Gastrocnemius medialis (tissue), 4 donors: ENCODE measurements around the gene PSRC1. TPM values are rescaled to one million over a fixed set of nuclear protein-coding genes. Genes with fewer than 3 reads are reported as not detected.

Experiments used
- ATAC-seq, 2 donors: fragments of 150-250 bp; one replicate each; pipeline ENCODE4 v1.9.1; 2016
- DNase-seq, 2 donors: peaks; one replicate each; pipeline ENCODE4 v3.0.0-alpha.2; 2019
- H3K27ac ChIP-seq, 4 donors: fragments of 200-600 bp; sonication (generic); 1 replicate in 1 of 4; 2 replicates in 3 of 4; pipeline ENCODE4 v1.5.1; 2016 to 2018; ENCODE audit warnings: mild to moderate bottlenecking in 2 of 4, moderate library complexity in 1 of 4
- H3K27me3 ChIP-seq, 3 donors: fragments of 200-600 bp; sonication (generic) in 2 of 3; 1 replicate in 1 of 3; 2 replicates in 2 of 3; pipeline versions ENCODE4 v1.5.1 to v1.6.0; 2016 to 2019; ENCODE audit warnings: mild to moderate bottlenecking in 1 of 3, moderate library complexity in 1 of 3
- H3K36me3 ChIP-seq, 2 donors: fragments of 200-600 bp; sonication (generic) in 1 of 2; one replicate each; pipeline ENCODE4 v1.5.1; 2017 to 2018
- H3K4me1 ChIP-seq, 2 donors: fragments of 200-600 bp; sonication (generic) in 1 of 2; one replicate each; pipeline ENCODE4 v1.5.1; 2016 to 2017; ENCODE audit warnings: mild to moderate bottlenecking in 2 of 2
- H3K4me3 ChIP-seq, 4 donors: fragments of 200-600 bp; sonication (generic) in 3 of 4; 1 replicate in 1 of 4; 2 replicates in 3 of 4; pipeline ENCODE4 v1.5.1; 2016 to 2019; ENCODE audit warnings: mild to moderate bottlenecking in 2 of 4
- H3K9me3 ChIP-seq, 3 donors: fragments of 200-600 bp; sonication (generic) in 2 of 3; 1 replicate in 1 of 3; 2 replicates in 2 of 3; pipeline ENCODE4 v1.5.1; 2016 to 2019
- POLR2A ChIP-seq, 2 donors: fragments of 450-650 bp; IDR thresholded peaks; one replicate each; pipeline ENCODE4 v1.6.1; 2017; ENCODE audit warnings: antibody characterized with exemption in 2 of 2, mild to moderate bottlenecking in 2 of 2, moderate library complexity in 2 of 2
- in situ Hi-C, 4 donors: fragments of 200-750 bp; cut with MboI; loops; one replicate each; pipeline versions ENCODE4 v1.15.0 to v1.8.0; 2017; ENCODE audit warnings: low sequenced_read_pairs in 4 of 4
- intact Hi-C: fragments of 100-400 bp; cut with DNase I; formaldehyde crosslinking; loops from one replicate; pipeline ENCODE4 v1.15.1; 2023; ENCODE audit warnings: low total_unique reads
- total RNA-seq, 4 donors: library from RNA; depleted of rRNA; stranded (reverse); fragments of >200 nt; gene quantifications; one replicate each; pipeline versions ENCODE4 v1.1.0 to v1.2.3, GENCODE V29; 2016
- TF ChIP-seq, protein P1 (sequence below), 5 experiments: fragments of 450-650 bp in 3 of 5; fragments of 200-600 bp in 2 of 5; sonication (generic) in 2 of 5; IDR thresholded peaks in 4 of 5; conservative IDR thresholded peaks in 1 of 5; 1 replicate in 4 of 5; 2 replicates in 1 of 5; pipeline ENCODE4 v1.5.1; 2016 to 2019; ENCODE audit warnings: antibody characterized with exemption in 5 of 5, mild to moderate bottlenecking in 3 of 5, moderate library complexity in 3 of 5

Gene PSRC1
- total RNA-seq, 4 donors from 2014 or later: 0.19 to 2.3 (median 0.84) TPM; not detected in 1

DNA sequence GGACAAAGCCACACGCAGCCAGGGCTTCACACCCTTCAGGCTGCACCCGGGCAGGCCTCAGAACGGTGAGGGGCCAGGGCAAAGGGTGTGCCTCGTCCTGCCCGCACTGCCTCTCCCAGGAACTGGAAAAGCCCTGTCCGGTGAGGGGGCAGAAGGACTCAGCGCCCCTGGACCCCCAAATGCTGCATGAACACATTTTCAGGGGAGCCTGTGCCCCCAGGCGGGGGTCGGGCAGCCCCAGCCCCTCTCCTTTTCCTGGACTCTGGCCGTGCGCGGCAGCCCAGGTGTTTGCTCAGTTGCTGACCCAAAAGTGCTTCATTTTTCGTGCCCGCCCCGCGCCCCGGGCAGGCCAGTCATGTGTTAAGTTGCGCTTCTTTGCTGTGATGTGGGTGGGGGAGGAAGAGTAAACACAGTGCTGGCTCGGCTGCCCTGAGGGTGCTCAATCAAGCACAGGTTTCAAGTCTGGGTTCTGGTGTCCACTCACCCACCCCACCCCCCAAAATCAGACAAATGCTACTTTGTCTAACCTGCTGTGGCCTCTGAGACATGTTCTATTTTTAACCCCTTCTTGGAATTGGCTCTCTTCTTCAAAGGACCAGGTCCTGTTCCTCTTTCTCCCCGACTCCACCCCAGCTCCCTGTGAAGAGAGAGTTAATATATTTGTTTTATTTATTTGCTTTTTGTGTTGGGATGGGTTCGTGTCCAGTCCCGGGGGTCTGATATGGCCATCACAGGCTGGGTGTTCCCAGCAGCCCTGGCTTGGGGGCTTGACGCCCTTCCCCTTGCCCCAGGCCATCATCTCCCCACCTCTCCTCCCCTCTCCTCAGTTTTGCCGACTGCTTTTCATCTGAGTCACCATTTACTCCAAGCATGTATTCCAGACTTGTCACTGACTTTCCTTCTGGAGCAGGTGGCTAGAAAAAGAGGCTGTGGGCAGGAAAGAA, 8.1 kb downstream of the PSRC1 start:
- Histone ChIP-seq H3K4me3 (no peak overlapping the region), H3K36me3 (no peaks in the 10 kb centered on the region), H3K4me1 (peaks cover 10 to 27% of the 10 kb centered on the region in 2 donors), H3K27me3 (no peaks in the 10 kb centered on the region), H3K27ac (peak overlapping the region in 3 of 4 donors; percentile 57 to 85 (median 77)), H3K9me3 (no peaks in the 10 kb centered on the region)
- TF ChIP-seq POLR2A (IDR thresholded peaks at IDR 0.05): no peak
- TF ChIP-seq, protein P1, sequence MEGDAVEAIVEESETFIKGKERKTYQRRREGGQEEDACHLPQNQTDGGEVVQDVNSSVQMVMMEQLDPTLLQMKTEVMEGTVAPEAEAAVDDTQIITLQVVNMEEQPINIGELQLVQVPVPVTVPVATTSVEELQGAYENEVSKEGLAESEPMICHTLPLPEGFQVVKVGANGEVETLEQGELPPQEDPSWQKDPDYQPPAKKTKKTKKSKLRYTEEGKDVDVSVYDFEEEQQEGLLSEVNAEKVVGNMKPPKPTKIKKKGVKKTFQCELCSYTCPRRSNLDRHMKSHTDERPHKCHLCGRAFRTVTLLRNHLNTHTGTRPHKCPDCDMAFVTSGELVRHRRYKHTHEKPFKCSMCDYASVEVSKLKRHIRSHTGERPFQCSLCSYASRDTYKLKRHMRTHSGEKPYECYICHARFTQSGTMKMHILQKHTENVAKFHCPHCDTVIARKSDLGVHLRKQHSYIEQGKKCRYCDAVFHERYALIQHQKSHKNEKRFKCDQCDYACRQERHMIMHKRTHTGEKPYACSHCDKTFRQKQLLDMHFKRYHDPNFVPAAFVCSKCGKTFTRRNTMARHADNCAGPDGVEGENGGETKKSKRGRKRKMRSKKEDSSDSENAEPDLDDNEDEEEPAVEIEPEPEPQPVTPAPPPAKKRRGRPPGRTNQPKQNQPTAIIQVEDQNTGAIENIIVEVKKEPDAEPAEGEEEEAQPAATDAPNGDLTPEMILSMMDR (IDR thresholded peaks at IDR 0.05 in 4 of 5, conservative IDR thresholded peaks at IDR 0.05 in 1 of 5): no peak
- in situ Hi-C loops: loop anchor here in 3 of 4 donors (5.0 to 25.0 kb wide), 4 partner anchors 122 to 262 kb away; partner anchors contain the start of genes GPR61 (in 2 of the 3), GNAI3 (in 1 of the 3) and SORT1 (in 1 of the 3)
- intact Hi-C loops: loop anchor here (5.0 kb wide), 1 partner anchor 257 kb away; no protein-coding TSS in a partner anchor
- ATAC-seq (peak; percentile 79 to 91), DNase-seq (peak; percentile 81 to 84)

DNA sequence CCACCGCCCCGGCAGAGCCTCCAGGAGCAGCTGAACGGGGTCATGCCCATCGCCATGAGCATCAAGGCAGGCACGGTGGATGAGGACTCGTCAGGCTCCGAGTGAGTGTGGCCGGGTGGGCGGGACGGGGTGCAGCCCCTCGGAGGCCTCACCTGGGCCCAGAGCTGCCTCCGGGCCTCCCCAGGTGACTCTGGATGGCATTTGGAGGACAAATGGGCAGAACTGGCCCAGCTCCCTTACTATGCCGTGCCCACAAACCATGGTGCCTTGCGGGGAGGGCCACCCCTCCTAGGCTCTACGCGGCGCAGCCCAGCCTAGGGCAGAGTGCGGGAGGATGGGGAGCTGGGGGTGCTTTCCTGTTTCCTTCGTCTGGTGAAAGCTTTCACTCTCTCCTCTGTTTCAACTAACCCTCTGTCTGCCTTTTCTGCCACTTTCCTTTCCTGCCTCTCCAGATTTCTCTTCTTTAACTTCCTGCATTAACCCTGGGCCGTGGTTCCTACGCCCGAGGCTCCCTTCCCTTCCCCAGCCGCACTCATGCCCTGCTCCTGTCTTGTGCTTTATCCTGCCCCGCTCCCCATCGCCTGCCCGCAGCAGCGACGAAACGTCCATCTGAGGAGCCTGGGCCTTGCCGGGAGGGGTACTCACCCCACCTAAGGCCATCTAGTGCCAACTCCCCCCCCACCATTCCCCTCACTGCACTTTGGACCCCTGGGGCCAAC, 9.2 kb downstream of the PSRC1 start:
- ATAC-seq (no peak), DNase-seq (no peak)
- Histone ChIP-seq H3K27ac (peak overlapping the region in 3 of 4 donors; percentile 57 to 85 (median 77)), H3K4me3 (no peak overlapping the region), H3K9me3 (no peaks in the 10 kb centered on the region), H3K27me3 (no peaks in the 10 kb centered on the region), H3K36me3 (no peaks in the 10 kb centered on the region), H3K4me1 (peaks cover 10 to 27% of the 10 kb centered on the region in 2 donors)
- TF ChIP-seq POLR2A (IDR thresholded peaks at IDR 0.05): no peak
- TF ChIP-seq, protein P1 (IDR thresholded peaks at IDR 0.05 in 4 of 5, conservative IDR thresholded peaks at IDR 0.05 in 1 of 5): no peak
- in situ Hi-C loops: loop anchor here in 1 of 4 donors (10.0 kb wide), 1 partner anchor 261 kb away; the partner anchor contains the start of gene GPR61
- intact Hi-C loops: no loop called here

DNA sequence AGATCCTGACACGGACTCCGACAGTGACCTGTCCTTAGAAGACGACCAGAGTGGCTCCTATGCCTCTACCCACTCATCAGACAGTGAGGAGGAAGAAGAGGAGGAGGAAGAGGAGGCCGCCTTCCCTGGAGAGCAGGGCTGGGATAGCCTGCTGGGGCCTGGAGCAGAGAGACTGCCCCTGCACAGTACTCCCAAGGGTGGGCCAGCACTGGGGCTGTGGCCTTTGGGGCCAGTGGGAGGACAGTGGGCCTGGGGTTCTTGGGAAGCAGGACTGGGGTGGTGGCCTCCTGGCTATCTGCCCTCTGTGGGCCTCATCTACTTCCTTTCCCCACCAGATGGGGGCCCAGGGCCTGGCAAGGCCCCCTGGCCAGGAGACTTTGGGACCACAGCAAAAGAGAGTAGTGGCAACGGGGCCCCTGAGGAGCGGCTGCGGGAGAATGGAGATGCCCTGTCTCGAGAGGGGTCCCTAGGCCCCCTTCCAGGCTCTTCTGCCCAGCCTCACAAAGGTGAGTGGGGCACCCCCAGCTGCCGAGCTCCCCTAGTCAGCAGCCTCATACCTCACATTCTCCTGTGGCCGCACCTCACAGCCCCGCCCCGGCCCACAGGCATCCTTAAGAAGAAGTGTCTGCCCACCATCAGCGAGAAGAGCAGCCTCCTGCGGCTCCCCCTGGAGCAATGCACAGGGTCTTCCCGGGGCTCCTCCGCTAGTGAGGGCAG, 10.0 kb downstream of the PSRC1 start:
- peaks cover 10 to 27% of the 10 kb centered on the region in 2 donors for H3K4me1 ChIP-seq
- intact Hi-C loops: no loop called here

More for the DNA sequence above, 10.0 kb downstream of the PSRC1 start:
- ATAC-seq (no peak), DNase-seq (no peak)
- Histone ChIP-seq H3K9me3 (no peaks in the 10 kb centered on the region), H3K27me3 (no peaks in the 10 kb centered on the region), H3K36me3 (no peaks in the 10 kb centered on the region), H3K27ac (peak overlapping the region in 2 of 4 donors; percentile 21 to 85), H3K4me3 (no peak overlapping the region)
- in situ Hi-C loops: loop anchor here in 1 of 4 donors (10.0 kb wide), 1 partner anchor 262 kb away; the partner anchor contains the start of gene GPR61
- TF ChIP-seq POLR2A (IDR thresholded peaks at IDR 0.05): no peak
- TF ChIP-seq, protein P1 (IDR thresholded peaks at IDR 0.05 in 4 of 5, conservative IDR thresholded peaks at IDR 0.05 in 1 of 5): no peak
